Keratinocyte (primary cell): Measurements from ENCODE around the gene PALB2. TPM values are rescaled to one million over a fixed set of nuclear protein-coding genes. Genes with fewer than 3 reads are reported as not detected.
"Not testable (repeated sequence)": the region's sequence is repeated elsewhere in the genome, so short reads cannot be mapped to it uniquely, and the experiment has no call there.

Source experiments
- DNase-seq: peaks from one replicate; pipeline ENCODE4 v3.0.0-alpha.2; 2011; ENCODE audit warnings: low read depth, missing footprints, low spot score
- FAIRE-seq: peaks from 2 replicates; lab custom pipeline; 2011; peaks lifted over from hg19 to GRCh38; lab: Jason Lieb, UNC
- H2AFZ ChIP-seq: 2 replicates; pipeline ENCODE4 v1.6.0; 2012; ENCODE audit warnings: low read length, control low read depth, inconsistent platforms; ENCODE audit not compliant: control insufficient read depth
- H3K27ac ChIP-seq: 2 replicates; pipeline ENCODE4 v1.5.1; 2011; ENCODE audit warnings: low read length; ENCODE audit not compliant: control insufficient read depth, insufficient read depth
- H3K27me3 ChIP-seq: 3 replicates; pipeline ENCODE4 v1.6.0; 2011; ENCODE audit warnings: low read length; ENCODE audit not compliant: control insufficient read depth, insufficient read depth; ENCODE audit errors: extremely low read depth
- H3K36me3 ChIP-seq, 2 experiments: 2 replicates in 1 of 2; 3 replicates in 1 of 2; pipeline ENCODE4 v1.5.1; 2011; ENCODE audit warnings: low read length in 2 of 2, mild to moderate bottlenecking in 1 of 2; ENCODE audit not compliant: control insufficient read depth in 2 of 2, insufficient read depth in 2 of 2; ENCODE audit errors: extremely low read depth in 1 of 2
- H3K4me1 ChIP-seq: 3 replicates; pipeline ENCODE4 v1.5.1; 2011; ENCODE audit warnings: low read length; ENCODE audit not compliant: control insufficient read depth, insufficient read depth; ENCODE audit errors: extremely low read depth
- H3K4me2 ChIP-seq: 3 replicates; pipeline ENCODE4 v1.6.0; 2011; ENCODE audit warnings: low read depth, low read length; ENCODE audit not compliant: control insufficient read depth, insufficient read depth; ENCODE audit errors: extremely low read depth
- H3K4me3 ChIP-seq, 3 experiments: fragments of 200-600 bp in 1 of 3; sonication (generic) in 1 of 3; 2 replicates in 2 of 3; 3 replicates in 1 of 3; pipeline ENCODE4 v1.5.1; 2011 to 2016; ENCODE audit warnings: low read length in 3 of 3, mild to moderate bottlenecking in 3 of 3, control low read depth in 2 of 3, inconsistent platforms in 1 of 3, low read depth in 1 of 3, mixed read lengths in 1 of 3, mixed run types in 1 of 3, moderate library complexity in 1 of 3; ENCODE audit not compliant: control insufficient read depth in 2 of 3, insufficient read depth in 2 of 3; ENCODE audit errors: extremely low read depth in 1 of 3
- H3K79me2 ChIP-seq: 2 replicates; pipeline ENCODE4 v1.6.0; 2012; ENCODE audit warnings: low read length; ENCODE audit not compliant: control insufficient read depth, insufficient read depth
- H3K9ac ChIP-seq: 3 replicates; pipeline ENCODE4 v1.6.0; 2011; ENCODE audit warnings: low read length; ENCODE audit not compliant: control insufficient read depth, insufficient read depth; ENCODE audit errors: extremely low read depth
- H3K9me1 ChIP-seq: 3 replicates; pipeline ENCODE4 v1.6.0; 2011; ENCODE audit warnings: low read length; ENCODE audit not compliant: control insufficient read depth, insufficient read depth; ENCODE audit errors: extremely low read depth
- H3K9me3 ChIP-seq: 2 replicates; pipeline ENCODE4 v1.5.1; 2012; ENCODE audit warnings: low read depth, low read length; ENCODE audit not compliant: control insufficient read depth
- H4K20me1 ChIP-seq: 3 replicates; pipeline ENCODE4 v1.6.0; 2011; ENCODE audit warnings: low read length; ENCODE audit not compliant: control insufficient read depth, insufficient read depth; ENCODE audit errors: extremely low read depth
- EZH2 ChIP-seq: IDR thresholded peaks from one replicate; pipeline ENCODE4 v1.6.1; 2012; ENCODE audit warnings: inconsistent platforms, mild to moderate bottlenecking, low read length, moderate library complexity
- dilution Hi-C: fragments of 300-500 bp; cut with MboI; formaldehyde crosslinking; loops from one replicate; pipeline ENCODE4 v1.7.0; 2020; ENCODE audit warnings: low sequenced_read_pairs; ENCODE audit not compliant: extremely low pct_ligation_motif_present
- polyA plus RNA-seq, 5 experiments: library from polyadenylated mRNA; depleted of rRNA in 3 of 5; stranded (reverse) in 3 of 5; stranded (forward) in 1 of 5; unstranded in 1 of 5; fragments of >200 nt; gene quantifications; 1 replicate in 1 of 5; 2 replicates in 3 of 5; 3 replicates in 1 of 5; pipeline versions ENCODE4 v1.2.1 to v1.2.3, GENCODE V29; 2011 to 2012; ENCODE audit warnings: missing spikeins in 2 of 5, low read depth in 1 of 5, low replicate concordance in 1 of 5
- TF ChIP-seq, protein P1 (sequence below), 3 experiments: IDR thresholded peaks in 1 of 3; conservative IDR thresholded peaks in 1 of 3; optimal IDR thresholded peaks in 1 of 3; 2 replicates in 2 of 3; 3 replicates in 1 of 3; pipeline versions ENCODE3 to v1.5.1; 2011; ENCODE audit warnings: low read length in 3 of 3, mild to moderate bottlenecking in 3 of 3, moderate library complexity in 2 of 3, control low read depth in 1 of 3, inconsistent platforms in 1 of 3; ENCODE audit not compliant: insufficient read depth in 2 of 3; ENCODE audit errors: extremely low read depth in 1 of 3

PALB2 gene
- polyA plus RNA-seq, 1 donor (not counting 4 experiments of a cell fraction or from before 2014, with no cell fraction given), result 18.7 TPM

GRCh38 chr16:23584186-23585076 is 56.7 kb downstream of the PALB2 start:
- peaks cover 11 to 18% of the 10 kb centered on the region in 2 experiments for H3K36me3 ChIP-seq
- dilution Hi-C loops, result no loop called here

GRCh38 chr16:23583271-23583670 is 57.8 kb downstream of the PALB2 start:
- H4K20me1 ChIP-seq, H2AFZ ChIP-seq, H3K27me3 ChIP-seq, H3K9me1 ChIP-seq, H3K27ac ChIP-seq, H3K9me3 ChIP-seq, H3K4me1 ChIP-seq, DNase-seq, H3K4me3 ChIP-seq, dilution Hi-C loops, H3K9ac ChIP-seq, FAIRE-seq, H3K4me2 ChIP-seq: not testable (repeated sequence)
- Histone ChIP-seq H3K36me3 (peaks cover 5 to 14% of the 10 kb centered on the region in 2 experiments), H3K79me2 (peaks cover 13% of the 10 kb centered on the region)

More at GRCh38 chr16:23584186-23585076, 56.7 kb downstream of the PALB2 start:
- FAIRE-seq (no peak), DNase-seq (no peak)
- Histone ChIP-seq H3K27me3 (no peaks in the 10 kb centered on the region), H3K4me2 (no peak overlapping the region), H2AFZ (no peak overlapping the region), H3K79me2 (peaks cover 24% of the 10 kb centered on the region), H3K4me3 (no peak overlapping the region), H3K9me1 (no peaks in the 10 kb centered on the region), H4K20me1 (peaks cover 3% of the 10 kb centered on the region), H3K4me1 (no peaks in the 10 kb centered on the region), H3K9me3 (no peaks in the 10 kb centered on the region), H3K9ac (no peak overlapping the region), H3K27ac (no peak overlapping the region)
- TF ChIP-seq, protein P1, sequence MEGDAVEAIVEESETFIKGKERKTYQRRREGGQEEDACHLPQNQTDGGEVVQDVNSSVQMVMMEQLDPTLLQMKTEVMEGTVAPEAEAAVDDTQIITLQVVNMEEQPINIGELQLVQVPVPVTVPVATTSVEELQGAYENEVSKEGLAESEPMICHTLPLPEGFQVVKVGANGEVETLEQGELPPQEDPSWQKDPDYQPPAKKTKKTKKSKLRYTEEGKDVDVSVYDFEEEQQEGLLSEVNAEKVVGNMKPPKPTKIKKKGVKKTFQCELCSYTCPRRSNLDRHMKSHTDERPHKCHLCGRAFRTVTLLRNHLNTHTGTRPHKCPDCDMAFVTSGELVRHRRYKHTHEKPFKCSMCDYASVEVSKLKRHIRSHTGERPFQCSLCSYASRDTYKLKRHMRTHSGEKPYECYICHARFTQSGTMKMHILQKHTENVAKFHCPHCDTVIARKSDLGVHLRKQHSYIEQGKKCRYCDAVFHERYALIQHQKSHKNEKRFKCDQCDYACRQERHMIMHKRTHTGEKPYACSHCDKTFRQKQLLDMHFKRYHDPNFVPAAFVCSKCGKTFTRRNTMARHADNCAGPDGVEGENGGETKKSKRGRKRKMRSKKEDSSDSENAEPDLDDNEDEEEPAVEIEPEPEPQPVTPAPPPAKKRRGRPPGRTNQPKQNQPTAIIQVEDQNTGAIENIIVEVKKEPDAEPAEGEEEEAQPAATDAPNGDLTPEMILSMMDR (optimal IDR thresholded peaks at IDR 0.05 in 1 of 3, IDR thresholded peaks at IDR 0.05 in 1 of 3, conservative IDR thresholded peaks at IDR 0.05 in 1 of 3; ENCODE audit: extremely low read depth in 1 of 3, insufficient read depth in 2 of 3, low read length in 3 of 3), result no peak
- no peak for TF ChIP-seq EZH2
